Peyer's patch (tissue), 4 donors: Measurements from ENCODE around the gene KRTAP9-1.

Experiments
- CTCF ChIP-seq, 6 experiments: fragments of 450-650 bp in 4 of 6; fragments of 200-600 bp in 2 of 6; sonication (generic) in 1 of 6; IDR thresholded peaks; one replicate each; pipeline ENCODE4 v1.5.1; 2017 to 2019; ENCODE audit warnings: antibody characterized with exemption in 6 of 6, mild to moderate bottlenecking in 3 of 6, moderate library complexity in 1 of 6
- POLR2A ChIP-seq, 2 donors: fragments of 450-650 bp; IDR thresholded peaks; one replicate each; pipeline ENCODE4 v1.5.1; 2017; ENCODE audit warnings: antibody characterized with exemption in 2 of 2, mild to moderate bottlenecking in 2 of 2, moderate library complexity in 2 of 2

GRCh38 chr17:41168121-41168520, 21.6 kb upstream of the KRTAP9-1 start, which contains the start of gene KRTAP4-3:
- TF ChIP-seq POLR2A (IDR thresholded peaks at IDR 0.05) (no peak), CTCF (IDR thresholded peaks at IDR 0.05) (no peak)
